SJSA1 (cell line): ENCODE results near the gene CARD9. TPM values are rescaled to one million over a fixed set of nuclear protein-coding genes. Genes with fewer than 3 reads are reported as not detected.

Experiments
- DNase-seq, 2 experiments: peaks; one replicate each; pipeline ENCODE4 v3.0.0-alpha.2; 2015 to 2020; ENCODE audit warnings: low spot score in 2 of 2, low read depth in 1 of 2
- H3K27ac ChIP-seq: fragments of 250-450 bp; sonication (Bioruptor Pico); 2 replicates; pipeline ENCODE4 v1.5.1; 2020; ENCODE audit warnings: mild to moderate bottlenecking, moderate library complexity
- H3K27me3 ChIP-seq: fragments of 250-450 bp; sonication (Bioruptor Pico); replicated peaks from 2 replicates; pipeline ENCODE4 v1.5.1; 2020; ENCODE audit warnings: mild to moderate bottlenecking, moderate library complexity
- H3K36me3 ChIP-seq: fragments of 250-450 bp; sonication (Bioruptor Pico); 2 replicates; pipeline ENCODE4 v1.5.1; 2020; ENCODE audit warnings: mild to moderate bottlenecking
- H3K4me1 ChIP-seq: fragments of 250-450 bp; sonication (Bioruptor Pico); replicated peaks from 2 replicates; pipeline ENCODE4 v1.6.1; 2021; ENCODE audit warnings: mild to moderate bottlenecking
- H3K4me3 ChIP-seq: fragments of 250-450 bp; sonication (Bioruptor Pico); 2 replicates; pipeline ENCODE4 v1.5.1; 2020; ENCODE audit warnings: mild to moderate bottlenecking
- H3K9me3 ChIP-seq: fragments of 250-450 bp; sonication (Bioruptor Pico); replicated peaks from 2 replicates; pipeline ENCODE4 v1.5.1; 2020; ENCODE audit warnings: mild to moderate bottlenecking
- total RNA-seq: library from RNA; depleted of rRNA; stranded (reverse); fragments of >200 nt; shearing (Covaris generic); gene quantifications from 2 replicates; pipeline ENCODE4 v1.2.3, GENCODE V29; 2014; rRNA removed

CARD9 gene
- 0.16 and 0.32 TPM in 2 replicates for total RNA-seq

GRCh38 chr9:136373300-136374182, at the start of gene CARD9:
Gene CARD9, minus strand, starts transcription at chr9:136373669. Its CDS starts 1,591 bp downstream, at chr9:136372078.
- Histone ChIP-seq H3K36me3 (peaks cover 3% of the 10 kb centered on the region), H3K9me3 (no peaks in the 10 kb centered on the region), H3K27ac (no peak within 1 kb of the TSS), H3K4me1 (peaks cover 16% of the 10 kb centered on the region), H3K4me3 (no peak within 1 kb of the TSS), H3K27me3 (no peaks in the 10 kb centered on the region)
- DNase-seq, result no peak

GRCh38 chr9:136422876-136423275, 49.4 kb upstream of the CARD9 start:
- no peaks in the 10 kb centered on the region for H3K27me3 ChIP-seq
- no peaks in the 10 kb centered on the region for H3K4me1 ChIP-seq
- H3K4me3 ChIP-seq, result no peak overlapping the region
- no peaks in the 10 kb centered on the region for H3K9me3 ChIP-seq
- H3K36me3 ChIP-seq, result peaks cover 71% of the 10 kb centered on the region
- no peak overlapping the region for H3K27ac ChIP-seq
- no peak for DNase-seq

- Histone ChIP-seq H3K27me3 (no peaks in the 10 kb centered on the region), H3K9me3 (no peaks in the 10 kb centered on the region), H3K4me3 (no peak overlapping the region), H3K4me1 (no peaks in the 10 kb centered on the region), H3K27ac (no peak overlapping the region), H3K36me3 (peaks cover 80% of the 10 kb centered on the region)
- DNase-seq, result no peak
Observed at GRCh38 chr9:136421791-136422190, 48.3 kb upstream of the CARD9 start.

GRCh38 chr9:136419092-136419420, 45.6 kb upstream of the CARD9 start:
- H3K9me3 ChIP-seq, result no peaks in the 10 kb centered on the region
- no peaks in the 10 kb centered on the region for H3K27me3 ChIP-seq
- no peaks in the 10 kb centered on the region for H3K4me1 ChIP-seq
- peaks cover 94% of the 10 kb centered on the region for H3K36me3 ChIP-seq
- H3K27ac ChIP-seq, result no peak overlapping the region
- H3K4me3 ChIP-seq, result no peak overlapping the region
- no peak for DNase-seq

- DNase-seq, result no peak
- no peaks in the 10 kb centered on the region for H3K9me3 ChIP-seq
- H3K36me3 ChIP-seq, result peaks cover 94% of the 10 kb centered on the region
- H3K4me1 ChIP-seq, result no peaks in the 10 kb centered on the region
- H3K27me3 ChIP-seq, result no peaks in the 10 kb centered on the region
- no peak overlapping the region for H3K27ac ChIP-seq
- no peak overlapping the region for H3K4me3 ChIP-seq
Observed at GRCh38 chr9:136418182-136419091, 45.0 kb upstream of the CARD9 start.

- H3K9me3 ChIP-seq, result no peaks in the 10 kb centered on the region
- peaks cover 93% of the 10 kb centered on the region for H3K36me3 ChIP-seq
- 0 out of 2 replicates have a peak, but pooled peaks cover 2% of the 10 kb centered on the region for H3K4me1 ChIP-seq
- DNase-seq, result no peak
- no peak overlapping the region for H3K4me3 ChIP-seq
- no peaks in the 10 kb centered on the region for H3K27me3 ChIP-seq
- no peak overlapping the region for H3K27ac ChIP-seq
Observed at GRCh38 chr9:136416914-136417313, 43.4 kb upstream of the CARD9 start.

GRCh38 chr9:136416427-136416826, 43.0 kb upstream of the CARD9 start:
- Histone ChIP-seq H3K9me3 (no peaks in the 10 kb centered on the region), H3K36me3 (peaks cover 91% of the 10 kb centered on the region), H3K4me3 (no peak overlapping the region), H3K4me1 (peaks cover 7% of the 10 kb centered on the region; the same call in 1 of the 2 replicates), H3K27ac (no peak overlapping the region), H3K27me3 (no peaks in the 10 kb centered on the region)
- DNase-seq, result no peak

- H3K36me3 ChIP-seq, result peaks cover 75% of the 10 kb centered on the region
- H3K9me3 ChIP-seq, result no peaks in the 10 kb centered on the region
- no peaks in the 10 kb centered on the region for H3K27me3 ChIP-seq
- H3K4me3 ChIP-seq, result no peak overlapping the region
- H3K27ac ChIP-seq, result no peak overlapping the region
- peaks cover 24% of the 10 kb centered on the region for H3K4me1 ChIP-seq
- no peak for DNase-seq
Observed at GRCh38 chr9:136412962-136413361, 39.5 kb upstream of the CARD9 start.

- Histone ChIP-seq H3K4me3 (peak overlapping the region; percentile 99), H3K27me3 (no peaks in the 10 kb centered on the region), H3K36me3 (peaks cover 70% of the 10 kb centered on the region), H3K4me1 (peaks cover 24% of the 10 kb centered on the region), H3K9me3 (no peaks in the 10 kb centered on the region), H3K27ac (no peak overlapping the region)
- no peak for DNase-seq
Observed at GRCh38 chr9:136411378-136411777, 37.9 kb upstream of the CARD9 start.

GRCh38 chr9:136410500-136411287, 37.2 kb upstream of the CARD9 start, which contains the start of the genes ENTR1 and PMPCA:
Gene ENTR1, minus strand, starts transcription at chr9:136410614. Its CDS starts 217 bp downstream, at chr9:136410397.
Gene PMPCA, plus strand, starts transcription at chr9:136410658. Its CDS starts 11 bp downstream, at chr9:136410669.
- H3K9me3 ChIP-seq, result no peaks in the 10 kb centered on the region
- peaks cover 24% of the 10 kb centered on the region for H3K4me1 ChIP-seq
- H3K27ac ChIP-seq, result peak within 1 kb of the TSS; percentile 75
- H3K4me3 ChIP-seq, result peak within 1 kb of the TSS; percentile 99
- peaks cover 69% of the 10 kb centered on the region for H3K36me3 ChIP-seq
- H3K27me3 ChIP-seq, result no peaks in the 10 kb centered on the region
- peak; percentile 80 to 89 for DNase-seq

- Histone ChIP-seq H3K9me3 (no peaks in the 10 kb centered on the region), H3K4me1 (peaks cover 24% of the 10 kb centered on the region), H3K36me3 (peaks cover 69% of the 10 kb centered on the region), H3K27me3 (no peaks in the 10 kb centered on the region), H3K27ac (0 out of 2 replicates have a peak overlapping the region, but pooled peaks have one; percentile 39), H3K4me3 (peak overlapping the region; percentile 99)
- DNase-seq, result peak; percentile 35 to 50
Observed at GRCh38 chr9:136409557-136410455, 36.3 kb upstream of the CARD9 start.

- Histone ChIP-seq H3K4me1 (peaks cover 24% of the 10 kb centered on the region), H3K27me3 (no peaks in the 10 kb centered on the region), H3K4me3 (no peak overlapping the region), H3K27ac (no peak overlapping the region), H3K36me3 (peaks cover 64% of the 10 kb centered on the region), H3K9me3 (no peaks in the 10 kb centered on the region)
- no peak for DNase-seq
Observed at GRCh38 chr9:136407911-136408310, 34.4 kb upstream of the CARD9 start.
